ENCODE measurements around the gene AKAP12.

DNA sequence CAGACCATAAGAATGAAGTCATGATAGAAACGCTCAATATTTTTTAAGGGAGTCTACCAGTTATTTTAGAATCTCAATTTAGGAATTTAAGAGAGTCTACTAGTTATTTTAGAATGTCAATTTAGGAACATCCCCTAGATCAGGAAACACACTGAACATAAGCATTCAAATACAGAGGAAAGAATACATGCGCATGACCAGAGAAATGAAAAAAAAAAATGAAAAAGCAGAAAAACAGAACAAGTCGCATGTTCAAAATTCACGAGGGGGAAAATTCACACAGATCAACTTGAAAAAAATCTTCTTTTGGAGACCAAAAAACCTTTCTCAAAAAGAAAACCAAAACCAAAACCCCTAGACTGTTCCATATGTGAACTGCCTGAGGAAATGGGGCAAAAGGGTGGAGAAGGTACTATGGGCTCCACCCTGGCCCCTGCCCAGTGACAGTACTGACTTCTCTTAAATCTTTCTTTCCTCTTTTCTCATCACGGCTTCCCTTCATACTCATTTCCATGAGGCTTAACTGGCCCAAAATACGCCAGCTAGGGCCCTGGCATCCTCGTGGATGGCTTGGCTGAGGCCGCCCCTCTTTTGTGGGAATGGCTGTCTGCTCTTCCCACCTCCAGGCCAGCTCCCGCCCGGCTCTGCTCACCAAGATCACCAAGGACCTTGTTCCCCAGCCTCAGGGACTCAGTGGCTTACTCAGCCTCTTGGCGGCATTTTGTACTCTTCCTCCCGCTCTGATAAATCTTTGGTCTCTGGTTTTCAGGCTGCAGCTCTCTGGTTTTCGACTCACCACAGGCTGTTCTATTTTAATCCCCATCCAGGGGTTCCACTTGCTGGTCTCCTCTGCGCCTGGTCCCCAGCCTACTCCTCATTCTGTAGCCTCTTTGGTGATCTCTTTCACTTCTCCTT is 140.4 kb downstream of the AKAP12 start:
- TF ChIP-seq, protein P1, sequence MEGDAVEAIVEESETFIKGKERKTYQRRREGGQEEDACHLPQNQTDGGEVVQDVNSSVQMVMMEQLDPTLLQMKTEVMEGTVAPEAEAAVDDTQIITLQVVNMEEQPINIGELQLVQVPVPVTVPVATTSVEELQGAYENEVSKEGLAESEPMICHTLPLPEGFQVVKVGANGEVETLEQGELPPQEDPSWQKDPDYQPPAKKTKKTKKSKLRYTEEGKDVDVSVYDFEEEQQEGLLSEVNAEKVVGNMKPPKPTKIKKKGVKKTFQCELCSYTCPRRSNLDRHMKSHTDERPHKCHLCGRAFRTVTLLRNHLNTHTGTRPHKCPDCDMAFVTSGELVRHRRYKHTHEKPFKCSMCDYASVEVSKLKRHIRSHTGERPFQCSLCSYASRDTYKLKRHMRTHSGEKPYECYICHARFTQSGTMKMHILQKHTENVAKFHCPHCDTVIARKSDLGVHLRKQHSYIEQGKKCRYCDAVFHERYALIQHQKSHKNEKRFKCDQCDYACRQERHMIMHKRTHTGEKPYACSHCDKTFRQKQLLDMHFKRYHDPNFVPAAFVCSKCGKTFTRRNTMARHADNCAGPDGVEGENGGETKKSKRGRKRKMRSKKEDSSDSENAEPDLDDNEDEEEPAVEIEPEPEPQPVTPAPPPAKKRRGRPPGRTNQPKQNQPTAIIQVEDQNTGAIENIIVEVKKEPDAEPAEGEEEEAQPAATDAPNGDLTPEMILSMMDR (IDR thresholded peaks at IDR 0.05; ENCODE audit: low read length) = no peak
- no peak for TF ChIP-seq EZH2 (IDR thresholded peaks at IDR 0.05; ENCODE audit: borderline replicate concordance, low read length)

Measured in OCI-LY1 (cell line).